Esophagus squamous epithelium (tissue), 5 donors: ENCODE measurements around the gene TPSAB1. TPM values are rescaled to one million over a fixed set of nuclear protein-coding genes. Genes with fewer than 3 reads are reported as not detected.

Experiments
- DNase-seq: peaks from one replicate; lab custom pipeline; 2025; lab: John Stamatoyannopoulos, UW
- H3K27ac ChIP-seq, 4 donors: fragments of 200-600 bp; sonication (generic); one replicate each; pipeline ENCODE4 v1.5.1; 2016 to 2019; ENCODE audit warnings: mild to moderate bottlenecking in 1 of 4
- H3K27me3 ChIP-seq, 4 donors: fragments of 200-600 bp; sonication (generic); 1 replicate in 3 of 4; 2 replicates in 1 of 4; pipeline versions ENCODE4 v1.5.1 to v1.6.0; 2017 to 2021; ENCODE audit warnings: antibody characterized with exemption in 1 of 4
- H3K36me3 ChIP-seq, 3 donors: fragments of 200-600 bp; sonication (generic); one replicate each; pipeline ENCODE4 v1.5.1; 2016 to 2019
- H3K4me1 ChIP-seq, 3 donors: fragments of 200-600 bp; sonication (generic); one replicate each; pipeline ENCODE4 v1.5.1; 2017 to 2019
- H3K4me3 ChIP-seq, 4 donors: fragments of 200-600 bp; sonication (generic); 1 replicate in 3 of 4; 2 replicates in 1 of 4; pipeline ENCODE4 v1.5.1; 2016 to 2019; ENCODE audit warnings: mild to moderate bottlenecking in 2 of 4, moderate library complexity in 1 of 4
- H3K9me3 ChIP-seq, 3 donors: fragments of 200-600 bp; sonication (generic); one replicate each; pipeline ENCODE4 v1.5.1; 2016 to 2019
- POLR2A ChIP-seq, 4 donors: fragments of 450-650 bp; IDR thresholded peaks; one replicate each; pipeline ENCODE4 v1.6.1; 2017; ENCODE audit warnings: antibody characterized with exemption in 4 of 4, mild to moderate bottlenecking in 4 of 4, moderate library complexity in 3 of 4
- WGBS, 2 donors: methylation state at CpG; one replicate each; pipeline ENCODE4 v1.1.5; 2018; 5-methylcytosine and 5-hydroxymethylcytosine counted together
- intact Hi-C: fragments of 100-400 bp; cut with DNase I; formaldehyde crosslinking; loops from one replicate; pipeline ENCODE4 v1.15.0; 2022
- total RNA-seq, 4 donors: library from RNA; depleted of rRNA; stranded (reverse); fragments of >200 nt; gene quantifications; one replicate each; pipeline ENCODE4 v1.1.0, GENCODE V29; 2016
- TF ChIP-seq, protein P1 (sequence below), 6 experiments: fragments of 450-650 bp in 4 of 6; fragments of 200-600 bp in 2 of 6; sonication (generic) in 2 of 6; IDR thresholded peaks; one replicate each; pipeline ENCODE4 v1.5.1; 2016 to 2019; ENCODE audit warnings: antibody characterized with exemption in 6 of 6, mild to moderate bottlenecking in 4 of 6, moderate library complexity in 4 of 6
- donor health status: DM: yes; HTN: yes; CAD: no.

TPSAB1 gene
- total RNA-seq, 4 donors from 2014 or later: 3.0 to 395 (median 16.7) TPM

DNA sequence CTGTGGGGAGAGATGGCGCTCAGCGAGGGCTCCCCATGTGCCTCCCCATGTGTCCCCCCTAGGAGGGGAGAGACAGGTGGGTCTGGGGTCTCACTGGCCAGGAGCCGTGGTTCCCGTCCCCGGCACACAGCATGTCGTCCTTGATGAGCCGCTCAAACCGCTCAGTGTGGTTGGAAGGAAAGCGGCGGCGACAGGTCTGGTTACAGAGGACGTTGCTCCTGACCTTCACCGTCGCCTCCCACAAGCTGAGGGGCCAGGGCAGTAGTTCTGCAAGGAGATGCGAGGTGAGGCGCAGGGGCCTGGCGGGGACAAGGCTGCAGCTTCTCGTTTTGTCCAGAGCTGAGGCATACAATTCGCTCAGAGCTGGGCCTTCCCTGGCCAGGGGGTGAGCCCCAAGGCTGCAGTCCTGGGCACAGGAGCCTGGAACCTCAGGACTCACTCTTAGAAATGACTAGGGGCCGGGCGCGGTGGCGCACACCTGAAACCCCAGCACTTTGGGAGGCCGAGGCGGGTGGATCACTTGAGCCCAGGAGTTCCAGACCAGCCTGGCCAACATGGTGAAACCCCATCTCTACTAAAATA lies 46.1 kb downstream of the TPSAB1 start:
- H3K27ac ChIP-seq: no peak overlapping the region
- WGBS, 2 donors: 77 to 82% methylated on average over 7 to 18 of the region's 25 CpGs
- TF ChIP-seq, protein P1, sequence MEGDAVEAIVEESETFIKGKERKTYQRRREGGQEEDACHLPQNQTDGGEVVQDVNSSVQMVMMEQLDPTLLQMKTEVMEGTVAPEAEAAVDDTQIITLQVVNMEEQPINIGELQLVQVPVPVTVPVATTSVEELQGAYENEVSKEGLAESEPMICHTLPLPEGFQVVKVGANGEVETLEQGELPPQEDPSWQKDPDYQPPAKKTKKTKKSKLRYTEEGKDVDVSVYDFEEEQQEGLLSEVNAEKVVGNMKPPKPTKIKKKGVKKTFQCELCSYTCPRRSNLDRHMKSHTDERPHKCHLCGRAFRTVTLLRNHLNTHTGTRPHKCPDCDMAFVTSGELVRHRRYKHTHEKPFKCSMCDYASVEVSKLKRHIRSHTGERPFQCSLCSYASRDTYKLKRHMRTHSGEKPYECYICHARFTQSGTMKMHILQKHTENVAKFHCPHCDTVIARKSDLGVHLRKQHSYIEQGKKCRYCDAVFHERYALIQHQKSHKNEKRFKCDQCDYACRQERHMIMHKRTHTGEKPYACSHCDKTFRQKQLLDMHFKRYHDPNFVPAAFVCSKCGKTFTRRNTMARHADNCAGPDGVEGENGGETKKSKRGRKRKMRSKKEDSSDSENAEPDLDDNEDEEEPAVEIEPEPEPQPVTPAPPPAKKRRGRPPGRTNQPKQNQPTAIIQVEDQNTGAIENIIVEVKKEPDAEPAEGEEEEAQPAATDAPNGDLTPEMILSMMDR (IDR thresholded peaks at IDR 0.05): no peak
- no peak for TF ChIP-seq POLR2A (IDR thresholded peaks at IDR 0.05)
- no peak overlapping the region for H3K4me3 ChIP-seq
- H3K9me3 ChIP-seq: no peaks in the 10 kb centered on the region
- peaks cover 0 to 96% (median 19%) of the 10 kb centered on the region in 4 donors for H3K27me3 ChIP-seq
- no peak for DNase-seq
- no peaks in the 10 kb centered on the region for H3K36me3 ChIP-seq
- H3K4me1 ChIP-seq: peaks cover 0 to 10% (median 0%) of the 10 kb centered on the region in 3 donors
- intact Hi-C loops: no loop called here

DNA sequence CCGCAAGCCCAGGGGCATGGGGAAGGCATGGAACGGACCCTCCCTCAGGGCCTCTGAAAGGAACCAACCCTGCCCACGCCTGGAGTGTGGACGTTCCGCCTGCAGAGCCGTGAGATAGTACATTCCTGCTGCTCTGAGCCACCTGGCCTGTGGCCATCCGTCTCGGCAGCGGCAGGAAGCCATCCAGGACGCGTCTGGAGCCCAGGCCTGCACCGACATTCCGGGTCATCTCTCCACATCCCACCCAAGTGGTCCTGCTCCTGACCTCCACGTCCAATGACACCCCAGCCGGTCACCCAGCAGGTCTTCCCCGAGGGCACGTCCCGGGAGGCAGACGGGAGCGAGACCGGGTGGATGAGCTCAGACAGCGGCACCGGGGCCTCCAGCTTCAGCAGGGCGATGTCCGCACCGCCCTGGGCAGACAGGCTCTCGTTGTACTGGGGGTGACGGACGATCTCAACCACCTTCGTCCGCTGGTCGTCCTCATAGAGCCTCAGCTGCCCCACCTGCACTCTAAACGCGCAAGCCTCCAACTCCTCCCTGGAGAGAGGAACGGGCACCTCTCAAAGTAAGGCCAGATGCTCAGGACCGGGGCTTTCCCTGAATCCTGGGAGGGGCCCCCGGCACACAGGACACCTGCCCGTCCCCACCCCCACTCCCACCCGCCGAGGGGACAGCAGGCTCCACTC lies 47.6 kb downstream of the TPSAB1 start:
- Histone ChIP-seq H3K27me3 (peaks cover 0 to 96% (median 20%) of the 10 kb centered on the region in 4 donors), H3K4me3 (no peak overlapping the region), H3K9me3 (no peaks in the 10 kb centered on the region), H3K4me1 (peaks cover 0 to 10% (median 0%) of the 10 kb centered on the region in 3 donors), H3K27ac (no peak overlapping the region), H3K36me3 (no peaks in the 10 kb centered on the region)
- no peak for DNase-seq
- WGBS, 2 donors: 34 to 39% methylated on average over 6 to 22 of the region's 40 CpGs
- intact Hi-C loops: no loop called here
- TF ChIP-seq, protein P1 (IDR thresholded peaks at IDR 0.05): no peak
- no peak for TF ChIP-seq POLR2A (IDR thresholded peaks at IDR 0.05)

GRCh38 chr16:1288813-1289476 lies 48.4 kb downstream of the TPSAB1 start:
- 0 to 15% methylated on average over 1 to 6 of the region's 20 CpGs for WGBS, 2 donors
- no peak for DNase-seq
- Histone ChIP-seq H3K4me1 (peaks cover 0 to 10% (median 0%) of the 10 kb centered on the region in 3 donors), H3K9me3 (no peaks in the 10 kb centered on the region), H3K27ac (no peak overlapping the region), H3K27me3 (peaks cover 0 to 96% (median 20%) of the 10 kb centered on the region in 4 donors), H3K4me3 (no peak overlapping the region), H3K36me3 (no peaks in the 10 kb centered on the region)
- intact Hi-C loops: no loop called here
- TF ChIP-seq POLR2A (IDR thresholded peaks at IDR 0.05): no peak
- TF ChIP-seq, protein P1 (IDR thresholded peaks at IDR 0.05): no peak

- Histone ChIP-seq H3K36me3 (no peaks in the 10 kb centered on the region), H3K4me3 (no peak overlapping the region), H3K27me3 (peaks cover 0 to 96% (median 20%) of the 10 kb centered on the region in 4 donors), H3K9me3 (no peaks in the 10 kb centered on the region), H3K4me1 (peaks cover 0 to 10% (median 0%) of the 10 kb centered on the region in 3 donors), H3K27ac (no peak overlapping the region)
- DNase-seq: no peak
- intact Hi-C loops: no loop called here
- TF ChIP-seq, protein P1 (IDR thresholded peaks at IDR 0.05): no peak
- no peak for TF ChIP-seq POLR2A (IDR thresholded peaks at IDR 0.05)
- 4 to 8% methylated on average over 4 to 10 of the region's 17 CpGs for whole genome bisulfite sequencing, 2 donors
Measured at GRCh38 chr16:1289477-1289866, 49.0 kb downstream of the TPSAB1 start.

DNA sequence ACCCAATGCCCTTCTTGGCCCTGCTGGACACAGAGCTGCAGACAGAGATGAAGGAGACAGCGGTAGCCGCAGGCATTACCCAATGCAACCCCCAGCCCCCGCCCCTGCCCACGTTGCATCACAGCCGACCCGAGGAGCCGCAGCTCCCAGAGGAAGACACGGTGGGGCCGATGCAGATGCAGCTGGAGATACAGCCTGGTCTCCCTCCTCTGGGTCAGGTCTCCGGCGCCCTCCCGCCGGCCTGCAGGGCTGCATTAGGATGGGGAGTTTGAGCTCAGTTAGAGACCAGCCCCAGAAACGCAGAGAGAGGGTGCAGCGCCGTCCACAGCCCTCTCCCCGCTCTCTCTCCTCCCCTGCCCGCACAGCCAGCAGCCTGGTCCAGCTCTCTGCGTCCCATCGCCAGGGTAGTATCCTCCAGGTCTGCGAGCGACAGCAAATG lies 49.6 kb downstream of the TPSAB1 start:
- WGBS, 2 donors: 10 to 26% methylated on average over 2 to 9 of the region's 22 CpGs
- Histone ChIP-seq H3K36me3 (no peaks in the 10 kb centered on the region), H3K27me3 (peaks cover 0 to 97% (median 20%) of the 10 kb centered on the region in 4 donors), H3K4me1 (peaks cover 0 to 12% (median 0%) of the 10 kb centered on the region in 3 donors), H3K4me3 (no peak overlapping the region), H3K27ac (no peak overlapping the region), H3K9me3 (no peaks in the 10 kb centered on the region)
- no peak for TF ChIP-seq POLR2A (IDR thresholded peaks at IDR 0.05)
- TF ChIP-seq, protein P1 (IDR thresholded peaks at IDR 0.05): no peak
- intact Hi-C loops: no loop called here
- DNase-seq: no peak
